ENCODE data around the gene CD151. TPM values are rescaled to one million over a fixed set of nuclear protein-coding genes. Genes with fewer than 3 reads are reported as not detected.

Gene CD151
- total RNA-seq, 1 donor from 2014 or later, result 921 TPM

- DNase-seq (ENCODE audit: low read depth), result no peak
These were observed 25.5 kb downstream of the CD151 start for GRCh38 chr11:858053-858761.

- no peak for DNase-seq (ENCODE audit: low read depth)
These were observed 26.1 kb downstream of the CD151 start for GRCh38 chr11:858762-859339.

DNA sequence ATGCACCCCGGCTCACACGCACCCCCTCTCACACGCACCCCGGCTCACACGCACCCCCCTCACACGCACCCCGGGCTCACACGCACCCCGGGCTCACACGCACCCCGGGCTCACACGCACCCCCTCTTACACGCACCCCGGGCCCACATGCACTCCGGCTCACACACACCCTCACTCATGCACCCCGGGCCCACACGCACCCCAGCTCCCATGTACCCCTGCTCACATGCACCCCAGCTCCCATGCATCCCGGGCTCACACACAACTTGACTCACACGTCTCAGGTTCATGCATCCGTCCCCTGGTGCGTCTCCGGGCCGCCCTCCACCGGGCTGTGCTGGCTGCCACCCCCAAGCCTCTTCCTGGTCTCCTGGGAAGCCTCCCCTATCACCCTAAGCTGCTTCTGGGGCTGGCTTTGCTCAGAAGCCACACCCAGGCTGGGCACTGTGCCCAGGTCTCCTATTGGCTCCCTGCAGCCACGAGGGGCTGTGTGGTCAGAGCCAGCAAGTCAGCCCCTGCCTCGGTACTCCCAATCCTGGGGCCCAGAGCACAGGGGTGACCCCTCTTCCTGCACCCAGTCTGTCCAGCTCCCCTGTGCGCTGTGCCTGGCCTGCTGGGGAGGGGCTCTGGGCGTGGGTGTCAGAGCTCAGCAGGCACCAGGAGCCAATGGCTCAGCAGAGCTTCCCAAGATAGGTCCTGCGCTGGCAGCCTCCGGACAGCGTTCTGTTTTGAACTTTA lies 26.8 kb downstream of the CD151 start:
- DNase-seq (ENCODE audit: low read depth), result peak; percentile 70

- no peak for DNase-seq (ENCODE audit: low read depth)
These were observed 27.7 kb downstream of the CD151 start for GRCh38 chr11:860234-861104.

GRCh38 chr11:861105-861479 lies 28.3 kb downstream of the CD151 start:
- DNase-seq (ENCODE audit: low read depth), result no peak

- DNase-seq (ENCODE audit: low read depth), result no peak
These were observed 29.4 kb downstream of the CD151 start for GRCh38 chr11:862081-862661.

GRCh38 chr11:862696-863022 lies 29.9 kb downstream of the CD151 start:
- DNase-seq (ENCODE audit: low read depth), result no peak

GRCh38 chr11:863023-863909 lies 30.5 kb downstream of the CD151 start:
- DNase-seq (ENCODE audit: low read depth), result peak; percentile 41

- DNase-seq (ENCODE audit: low read depth), result no peak
These were observed 31.4 kb downstream of the CD151 start for GRCh38 chr11:863910-864827.

GRCh38 chr11:864898-865297 lies 32.1 kb downstream of the CD151 start:
- no peak for DNase-seq (ENCODE audit: low read depth)

DNA sequence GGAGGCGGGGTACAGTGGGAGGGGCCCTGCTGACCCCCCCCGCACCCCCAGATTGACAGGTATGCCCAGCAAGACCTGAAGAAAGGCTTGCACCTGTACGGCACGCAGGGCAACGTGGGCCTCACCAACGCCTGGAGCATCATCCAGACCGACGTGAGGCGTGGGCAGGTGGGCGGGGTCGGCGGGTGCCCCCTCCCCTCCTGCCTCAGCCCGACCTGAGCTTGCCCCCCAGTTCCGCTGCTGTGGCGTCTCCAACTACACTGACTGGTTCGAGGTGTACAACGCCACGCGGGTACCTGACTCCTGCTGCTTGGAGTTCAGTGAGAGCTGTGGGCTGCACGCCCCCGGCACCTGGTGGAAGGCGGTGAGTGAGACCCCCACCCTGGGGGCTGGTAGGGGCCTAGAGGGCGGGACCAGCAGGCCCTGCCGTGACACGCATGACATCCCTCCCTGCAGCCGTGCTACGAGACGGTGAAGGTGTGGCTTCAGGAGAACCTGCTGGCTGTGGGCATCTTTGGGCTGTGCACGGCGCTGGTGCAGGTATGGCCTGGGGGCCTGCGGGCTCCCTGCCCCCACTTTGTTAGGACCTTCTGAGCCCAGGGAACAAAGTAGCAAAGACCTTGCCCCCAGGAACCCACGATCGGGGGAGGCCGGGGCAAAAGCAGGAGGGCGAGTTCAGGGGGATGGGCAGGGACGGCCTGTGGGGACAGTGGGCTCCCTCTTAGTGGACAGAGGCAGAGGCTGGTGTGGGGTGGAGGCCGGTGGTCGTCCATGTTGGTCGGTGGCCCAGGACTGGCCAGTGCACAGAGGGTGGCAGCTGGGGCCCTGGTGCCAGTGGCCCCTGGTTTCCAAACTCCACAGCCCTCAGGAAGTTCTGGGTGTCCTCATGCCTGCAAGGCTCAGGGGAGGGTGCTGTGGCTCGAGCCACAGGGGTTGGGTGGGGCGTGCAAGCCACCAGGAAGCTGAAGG lies 33.0 kb downstream of the CD151 start:
- DNase-seq (ENCODE audit: low read depth), result no peak

DNA sequence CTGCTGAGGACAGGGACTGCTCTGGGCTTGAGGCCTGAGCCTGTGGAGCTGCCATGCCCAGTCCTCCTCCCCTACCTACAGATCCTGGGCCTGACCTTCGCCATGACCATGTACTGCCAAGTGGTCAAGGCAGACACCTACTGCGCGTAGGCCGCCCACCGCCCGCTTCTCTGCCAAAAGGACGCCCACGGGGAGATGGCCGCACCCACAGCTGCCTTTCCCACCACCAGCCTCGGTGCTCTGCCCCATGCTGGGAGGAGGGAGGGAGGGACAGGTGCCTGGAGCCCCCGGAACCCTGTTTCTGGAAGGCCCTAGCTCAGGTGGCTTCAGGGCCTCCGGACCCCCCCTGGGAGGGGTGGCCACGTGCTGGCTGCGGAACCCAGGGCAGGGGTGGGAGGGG lies 33.7 kb downstream of the CD151 start:
- DNase-seq (ENCODE audit: low read depth), result no peak

GRCh38 chr11:867856-868358 lies 35.2 kb downstream of the CD151 start:
- no peak for DNase-seq (ENCODE audit: low read depth)

GRCh38 chr11:868394-868793 lies 35.6 kb downstream of the CD151 start:
- no peak for DNase-seq (ENCODE audit: low read depth)

DNA sequence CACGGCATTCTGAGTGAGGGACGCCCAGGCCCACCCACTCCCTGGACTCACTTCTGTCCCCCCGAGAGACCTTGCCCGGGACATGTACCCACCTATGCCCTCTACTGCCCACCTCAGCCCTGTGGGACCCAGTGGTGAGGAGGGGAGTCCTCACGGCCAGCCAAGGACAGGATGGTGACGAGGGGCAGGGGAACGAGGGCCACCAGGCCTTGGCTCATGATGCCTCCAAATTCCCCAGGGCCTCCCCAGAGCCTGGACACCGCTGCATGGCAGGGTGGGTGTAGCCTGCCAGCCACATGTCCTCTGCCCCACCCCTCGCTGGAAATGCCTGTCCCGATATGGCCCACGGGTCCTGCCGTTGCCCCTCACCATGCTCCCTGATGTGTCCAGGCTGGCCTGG lies 36.0 kb downstream of the CD151 start:
- no peak for DNase-seq (ENCODE audit: low read depth)

DNA sequence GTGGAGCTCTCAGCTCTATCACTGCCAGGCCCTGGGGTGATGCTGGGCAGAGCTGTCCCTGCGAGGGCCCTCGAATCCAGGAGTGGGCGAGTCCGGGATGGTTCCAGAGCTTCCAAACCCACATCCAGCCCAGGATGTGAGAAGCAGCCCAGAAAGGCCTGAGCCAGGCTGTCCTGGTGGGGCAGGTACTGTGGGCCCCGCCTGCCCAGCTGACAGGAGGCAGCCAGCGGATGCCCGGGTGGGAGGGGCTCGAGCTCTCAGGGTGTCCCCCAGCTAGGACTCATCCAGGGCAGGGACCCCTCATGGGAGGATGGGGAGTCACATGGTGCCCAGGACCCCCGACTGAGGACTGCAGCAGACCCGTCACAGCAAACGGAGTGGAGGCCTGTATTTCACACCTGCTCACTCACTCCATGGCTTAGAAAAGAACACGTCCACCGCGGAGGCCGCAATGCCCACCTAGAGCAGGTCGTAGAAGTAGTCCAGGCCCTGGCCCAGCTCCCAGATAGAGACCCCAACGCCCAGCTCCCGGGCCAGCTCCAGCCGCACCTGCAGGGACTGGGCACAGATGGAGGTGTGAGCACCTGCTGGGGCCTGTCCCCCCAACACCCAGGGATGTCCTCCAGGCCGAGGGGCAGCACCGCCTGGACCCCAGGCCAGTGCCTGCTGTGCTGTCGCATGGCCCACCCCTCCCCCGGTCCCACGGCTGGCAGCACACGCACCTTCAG lies 36.8 kb downstream of the CD151 start:
- DNase-seq (ENCODE audit: low read depth), result no peak

GRCh38 chr11:870127-870413 lies 37.3 kb downstream of the CD151 start:
- DNase-seq (ENCODE audit: low read depth), result no peak

GRCh38 chr11:870418-870817 lies 37.7 kb downstream of the CD151 start:
- no peak for DNase-seq (ENCODE audit: low read depth)

All from renal cortical epithelial cell (primary cell).